Prostate gland (tissue), 2 donors: ENCODE results near the gene CHCHD6. TPM values are rescaled to one million over a fixed set of nuclear protein-coding genes. Genes with fewer than 3 reads are reported as not detected.

Experiments used
- DNase-seq: peaks from one replicate; pipeline ENCODE4 v3.0.0-alpha.2; 2019; ENCODE audit warnings: low spot score
- H3K27ac ChIP-seq, 2 donors: fragments of 200-600 bp; sonication (generic); 2 replicates each; pipeline ENCODE4 v1.5.1; 2017 to 2019
- H3K27me3 ChIP-seq: fragments of 200-600 bp; sonication (generic); replicated peaks from 2 replicates; pipeline ENCODE4 v1.5.1; 2019; ENCODE audit not compliant: insufficient read depth
- H3K36me3 ChIP-seq, 2 donors: fragments of 200-600 bp; sonication (generic); 1 replicate in 1 of 2; 2 replicates in 1 of 2; pipeline versions ENCODE4 v1.5.1 to v1.8.1; 2017 to 2019
- H3K4me1 ChIP-seq: fragments of 200-600 bp; sonication (generic); replicated peaks from 2 replicates; pipeline ENCODE4 v1.5.1; 2019
- H3K4me3 ChIP-seq, 2 donors: fragments of 200-600 bp; sonication (generic); 2 replicates each; pipeline ENCODE4 v1.5.1; 2017 to 2019
- H3K9me3 ChIP-seq: fragments of 200-600 bp; sonication (generic); 2 replicates; pipeline ENCODE4 v1.5.1; 2017
- CTCF ChIP-seq, 4 experiments: fragments of 200-600 bp in 2 of 4; fragments of 450-650 bp in 2 of 4; sonication (generic) in 2 of 4; IDR thresholded peaks; 1 replicate in 3 of 4; 2 replicates in 1 of 4; pipeline ENCODE4 v1.5.1; 2016 to 2019; ENCODE audit warnings: antibody characterized with exemption in 4 of 4, mild to moderate bottlenecking in 2 of 4, moderate library complexity in 2 of 4
- POLR2A ChIP-seq: fragments of 450-650 bp; IDR thresholded peaks from one replicate; pipeline ENCODE4 v1.6.1; 2016; ENCODE audit warnings: antibody characterized with exemption, mild to moderate bottlenecking
- POLR2AphosphoS5 ChIP-seq: sonication (generic); formaldehyde crosslinking; IDR thresholded peaks from one replicate; pipeline ENCODE4 v1.6.1; 2017; ENCODE audit warnings: antibody characterized with exemption
- WGBS: methylation state at CpG from one replicate; pipeline ENCODE4 v1.1.5; 2018; 5-methylcytosine and 5-hydroxymethylcytosine counted together
- intact Hi-C: fragments of 100-400 bp; cut with DNase I; formaldehyde crosslinking; loops from one replicate; pipeline ENCODE4 v1.14.2; 2022
- total RNA-seq, 2 donors: library from RNA; depleted of rRNA; stranded (reverse); fragments of >200 nt; gene quantifications; one replicate each; pipeline ENCODE4 v1.1.0, GENCODE V29; 2016

CHCHD6 gene
- total RNA-seq, 2 donors from 2014 or later = 13.9 to 34.4 TPM

GRCh38 chr3:126998728-126999127 lies 294.7 kb downstream of the CHCHD6 start:
- Histone ChIP-seq H3K4me3 (no peak overlapping the region), H3K27ac (no peak overlapping the region), H3K9me3 (no peaks in the 10 kb centered on the region), H3K27me3 (no peaks in the 10 kb centered on the region), H3K4me1 (peaks cover 20% of the 10 kb centered on the region), H3K36me3 (no peaks in the 10 kb centered on the region)
- TF ChIP-seq CTCF (IDR thresholded peaks at IDR 0.05) (no peak), POLR2A (no peak), POLR2AphosphoS5 (no peak)
- DNase-seq = no peak
- 38% methylated on average over 3 of the region's 3 CpGs for WGBS
- intact Hi-C loops = no loop called here

GRCh38 chr3:126999383-126999782 lies 295.3 kb downstream of the CHCHD6 start:
- H3K27ac ChIP-seq = no peak overlapping the region
- peaks cover 15% of the 10 kb centered on the region for H3K4me1 ChIP-seq
- H3K4me3 ChIP-seq = no peak overlapping the region
- no peaks in the 10 kb centered on the region for H3K9me3 ChIP-seq
- 81% methylated on average over 6 of the region's 15 CpGs for WGBS
- H3K27me3 ChIP-seq = no peaks in the 10 kb centered on the region
- no peaks in the 10 kb centered on the region for H3K36me3 ChIP-seq
- TF ChIP-seq CTCF (IDR thresholded peaks at IDR 0.05) (no peak), POLR2A (no peak), POLR2AphosphoS5 (no peak)
- DNase-seq = no peak
- intact Hi-C loops = no loop called here

GRCh38 chr3:127000119-127000518 lies 296.1 kb downstream of the CHCHD6 start:
- DNase-seq = no peak
- no peak overlapping the region for H3K4me3 ChIP-seq
- WGBS = 80% methylated on average over 15 of the region's 15 CpGs
- H3K27ac ChIP-seq = no peak overlapping the region
- TF ChIP-seq POLR2AphosphoS5 = no peak
- TF ChIP-seq POLR2A = no peak
- no peak for TF ChIP-seq CTCF (IDR thresholded peaks at IDR 0.05)
- intact Hi-C loops = no loop called here
- no peaks in the 10 kb centered on the region for H3K36me3 ChIP-seq
- no peaks in the 10 kb centered on the region for H3K9me3 ChIP-seq
- H3K4me1 ChIP-seq = peaks cover 9% of the 10 kb centered on the region
- no peaks in the 10 kb centered on the region for H3K27me3 ChIP-seq

- TF ChIP-seq POLR2A (no peak), POLR2AphosphoS5 (no peak), CTCF (IDR thresholded peaks at IDR 0.05) (no peak)
- WGBS = 90% methylated on average over 12 of the region's 12 CpGs
- Histone ChIP-seq H3K4me1 (peaks cover 7% of the 10 kb centered on the region), H3K27ac (no peak overlapping the region), H3K4me3 (no peak overlapping the region), H3K27me3 (no peaks in the 10 kb centered on the region), H3K9me3 (no peaks in the 10 kb centered on the region), H3K36me3 (no peaks in the 10 kb centered on the region)
- no peak for DNase-seq
- intact Hi-C loops = no loop called here
Measured at GRCh38 chr3:127000761-127001160, 296.7 kb downstream of the CHCHD6 start.

- H3K36me3 ChIP-seq = no peaks in the 10 kb centered on the region
- H3K9me3 ChIP-seq = no peaks in the 10 kb centered on the region
- no peak for DNase-seq
- intact Hi-C loops = no loop called here
- TF ChIP-seq POLR2A (no peak), CTCF (IDR thresholded peaks at IDR 0.05) (no peak), POLR2AphosphoS5 (no peak)
- H3K4me3 ChIP-seq = no peak overlapping the region
- 74% methylated on average over 23 of the region's 23 CpGs for WGBS
- H3K27me3 ChIP-seq = no peaks in the 10 kb centered on the region
- peak overlapping the region in 1 of 2 donors; percentile 31 for H3K27ac ChIP-seq
- H3K4me1 ChIP-seq = peaks cover 7% of the 10 kb centered on the region
Measured at GRCh38 chr3:127001486-127002194, 297.6 kb downstream of the CHCHD6 start.
